ENCODE results near the gene UBASH3B. TPM values are rescaled to one million over a fixed set of nuclear protein-coding genes. Genes with fewer than 3 reads are reported as not detected.

UBASH3B gene
- total RNA-seq, 4 donors from 2014 or later: 2.7 to 16.4 (median 9.7) TPM

- no peaks in the 10 kb centered on the region for H3K4me1 ChIP-seq
- H3K27me3 ChIP-seq: no peaks in the 10 kb centered on the region
- intact Hi-C loops (cut with DNase I): no loop called here
- TF ChIP-seq CTCF (IDR thresholded peaks at IDR 0.05): no peak
- TF ChIP-seq POLR2A (IDR thresholded peaks at IDR 0.05): no peak
- 85 to 92% methylated on average over 5 to 6 of the region's 7 CpGs for WGBS, 2 donors
- no peak for DNase-seq
- no peak overlapping the region for H3K4me3 ChIP-seq
- H3K27ac ChIP-seq: no peak overlapping the region
- H3K36me3 ChIP-seq: no peaks in the 10 kb centered on the region
- no peaks in the 10 kb centered on the region for H3K9me3 ChIP-seq
These were observed 49.9 kb downstream of the UBASH3B start for GRCh38 chr11:122705396-122705795.

- Histone ChIP-seq H3K4me1 (no peaks in the 10 kb centered on the region), H3K36me3 (no peaks in the 10 kb centered on the region), H3K27ac (no peak overlapping the region), H3K27me3 (no peaks in the 10 kb centered on the region), H3K4me3 (no peak overlapping the region), H3K9me3 (no peaks in the 10 kb centered on the region)
- no peak for DNase-seq
- intact Hi-C loops (cut with DNase I): no loop called here
- 77 to 79% methylated on average over 2 to 3 of the region's 3 CpGs for WGBS, 2 donors
- no peak for TF ChIP-seq POLR2A (IDR thresholded peaks at IDR 0.05)
- no peak for TF ChIP-seq CTCF (IDR thresholded peaks at IDR 0.05)
These were observed 51.0 kb downstream of the UBASH3B start for GRCh38 chr11:122706291-122707088.

- intact Hi-C loops (cut with DNase I): no loop called here
- no peak for DNase-seq
- Histone ChIP-seq H3K36me3 (no peaks in the 10 kb centered on the region), H3K9me3 (no peaks in the 10 kb centered on the region), H3K27ac (no peak overlapping the region), H3K4me3 (no peak overlapping the region), H3K4me1 (no peaks in the 10 kb centered on the region), H3K27me3 (no peaks in the 10 kb centered on the region)
- 79 to 91% methylated on average over 4 of the region's 4 CpGs for WGBS, 2 donors
- no peak for TF ChIP-seq CTCF (IDR thresholded peaks at IDR 0.05)
- TF ChIP-seq POLR2A (IDR thresholded peaks at IDR 0.05): no peak
These were observed 51.6 kb downstream of the UBASH3B start for GRCh38 chr11:122707111-122707510.

GRCh38 chr11:122707901-122708300 lies 52.4 kb downstream of the UBASH3B start:
- DNase-seq: no peak
- 83 to 85% methylated on average over 4 of the region's 4 CpGs for WGBS, 2 donors
- no peak for TF ChIP-seq CTCF (IDR thresholded peaks at IDR 0.05)
- no peak for TF ChIP-seq POLR2A (IDR thresholded peaks at IDR 0.05)
- Histone ChIP-seq H3K9me3 (no peaks in the 10 kb centered on the region), H3K27ac (no peak overlapping the region), H3K27me3 (no peaks in the 10 kb centered on the region), H3K4me1 (no peaks in the 10 kb centered on the region), H3K4me3 (no peak overlapping the region), H3K36me3 (no peaks in the 10 kb centered on the region)
- intact Hi-C loops (cut with DNase I): no loop called here

- TF ChIP-seq CTCF (IDR thresholded peaks at IDR 0.05) (no peak), POLR2A (IDR thresholded peaks at IDR 0.05) (no peak)
- Histone ChIP-seq H3K9me3 (no peaks in the 10 kb centered on the region), H3K4me3 (no peak overlapping the region), H3K27me3 (no peaks in the 10 kb centered on the region), H3K27ac (peak overlapping the region in 1 of 4 donors; percentile 14), H3K36me3 (no peaks in the 10 kb centered on the region), H3K4me1 (no peaks in the 10 kb centered on the region)
- intact Hi-C loops (cut with DNase I): no loop called here
- DNase-seq: no peak
- 66 to 72% methylated on average over 5 to 6 of the region's 7 CpGs for WGBS, 2 donors
These were observed 53.7 kb downstream of the UBASH3B start for GRCh38 chr11:122709039-122709760.
